ENCODE results near the gene HFM1.
"Not testable (repeated sequence)": the region's sequence is repeated elsewhere in the genome, so short reads cannot be mapped to it uniquely, and the experiment has no call there.

Gene HFM1

DNA sequence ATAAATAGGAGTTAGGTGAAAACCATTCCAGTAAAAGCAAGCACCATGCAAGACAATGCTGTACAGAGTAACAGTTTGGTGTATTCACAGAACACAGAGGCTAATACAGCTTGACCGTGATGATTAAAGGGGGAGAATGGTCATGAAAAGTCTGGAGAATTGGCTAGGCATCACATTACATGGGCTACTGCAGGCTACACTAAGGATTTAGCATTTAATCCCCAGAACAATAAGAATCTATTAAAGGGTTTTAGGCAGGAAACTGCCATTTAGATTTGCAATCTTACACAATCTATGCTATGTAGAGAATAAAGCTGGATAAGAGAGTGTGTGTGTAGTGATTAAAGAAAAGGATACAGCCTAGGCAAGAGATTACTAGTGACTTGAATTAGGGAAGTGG, 30.6 kb downstream of the HFM1 start:
- no peak for DNase-seq (ENCODE audit: low spot score)

DNA sequence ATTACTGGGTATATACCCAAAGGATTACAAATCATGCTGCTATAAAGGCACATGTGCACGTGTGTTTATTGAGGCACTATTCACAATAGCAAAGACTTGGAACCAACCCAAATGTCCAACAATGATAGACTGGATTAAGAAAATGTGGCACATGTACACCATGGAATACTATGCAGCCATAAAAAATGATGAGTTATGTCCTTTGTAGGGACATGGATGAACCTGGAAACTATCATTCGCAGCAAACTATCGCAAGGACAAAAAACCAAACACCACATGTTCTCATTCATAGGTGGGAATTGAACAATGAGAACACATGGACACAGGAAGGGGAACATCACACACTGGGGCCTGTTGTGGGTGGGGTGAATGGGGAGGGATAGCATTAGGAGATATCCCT, 32.4 kb downstream of the HFM1 start:
- DNase-seq (ENCODE audit: low spot score) = not testable (repeated sequence)

DNA sequence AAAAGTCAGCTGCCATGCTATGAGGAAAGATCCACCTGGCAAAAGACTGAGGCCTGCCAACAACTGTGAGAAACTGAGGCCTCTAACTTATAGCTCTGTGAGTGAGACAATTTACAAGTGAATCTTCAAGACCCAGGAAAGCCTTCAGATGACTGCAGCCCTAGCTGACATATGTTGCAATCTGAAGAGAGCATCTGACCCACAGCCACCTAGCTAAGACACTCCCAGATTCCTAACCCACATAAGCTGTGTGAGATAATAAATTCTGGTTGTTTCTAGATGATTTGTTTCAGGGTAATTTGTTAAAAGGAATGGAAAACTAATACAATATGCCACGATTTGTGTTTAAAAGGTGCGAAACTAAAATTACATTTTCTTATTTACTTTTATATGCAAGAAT, 55.1 kb downstream of the HFM1 start:
- DNase-seq (ENCODE audit: low spot score) = no peak

DNA sequence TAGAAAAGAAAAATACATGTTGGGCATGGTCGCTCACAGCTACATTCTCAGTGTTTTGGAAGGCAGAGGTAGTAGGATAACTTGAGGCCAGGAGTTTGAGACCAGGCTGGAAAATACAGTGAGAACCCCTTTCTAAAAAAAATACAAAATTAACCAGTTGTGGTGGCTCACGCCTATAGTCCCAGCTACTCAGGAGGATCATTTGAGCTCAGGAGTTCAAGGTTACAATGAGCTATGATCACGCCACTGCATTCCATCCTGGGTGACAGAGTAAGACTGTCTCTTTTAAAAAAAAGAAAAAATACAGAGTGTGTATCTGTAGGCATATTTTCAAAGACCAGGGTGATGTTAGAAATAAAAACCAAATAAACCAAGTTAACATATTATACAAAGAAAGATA, 57.8 kb downstream of the HFM1 start:
- DNase-seq (ENCODE audit: low spot score) = no peak

DNA sequence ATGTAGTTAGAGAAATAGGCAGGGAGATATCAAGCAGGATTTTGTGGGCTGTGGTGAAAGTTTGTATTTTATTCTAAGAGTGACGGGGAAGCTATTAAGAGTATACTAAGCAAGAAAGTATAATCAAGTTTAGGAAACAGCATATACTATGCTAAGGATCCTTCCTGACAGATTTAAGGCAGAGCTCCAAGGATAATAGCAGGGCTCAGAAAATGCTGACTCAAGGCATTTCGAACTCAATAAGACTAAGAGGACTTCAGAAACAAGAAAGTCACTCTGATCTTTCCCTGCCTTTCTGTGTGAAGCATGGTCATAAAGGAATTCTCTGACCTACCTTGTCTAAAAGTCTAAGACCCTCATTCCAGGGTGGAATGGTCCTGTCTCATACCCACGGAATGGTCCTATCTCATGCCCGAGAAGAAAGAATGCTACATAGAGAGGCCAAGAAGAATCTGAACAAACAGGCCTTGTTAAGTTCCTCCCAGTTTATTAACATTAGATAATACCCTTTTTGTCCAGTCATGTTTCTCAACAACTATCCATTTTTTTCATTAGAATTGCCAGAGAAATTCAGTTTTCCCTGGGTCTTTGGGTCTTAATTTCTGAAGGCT, 59.1 kb downstream of the HFM1 start:
- DNase-seq (ENCODE audit: low spot score) = no peak

DNA sequence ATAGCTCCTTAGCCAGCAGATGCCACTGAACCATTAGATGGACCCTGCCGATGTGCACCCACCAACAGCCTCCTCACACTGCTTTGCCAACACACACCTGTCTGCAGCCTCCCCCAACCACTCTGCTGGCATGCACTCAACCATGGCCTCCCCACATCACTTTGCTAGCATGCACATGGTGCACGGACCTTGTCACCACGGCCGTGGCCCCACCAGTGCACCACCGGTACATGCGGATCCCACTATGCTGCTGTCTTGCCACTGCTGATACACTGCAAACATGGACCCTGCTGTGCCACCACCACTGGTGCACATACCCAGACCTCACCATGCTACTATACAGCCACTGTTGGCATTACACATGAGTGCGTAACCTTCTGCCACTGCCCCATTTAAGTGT, 66.1 kb downstream of the HFM1 start:
- no peak for DNase-seq (ENCODE audit: low spot score)

DNA sequence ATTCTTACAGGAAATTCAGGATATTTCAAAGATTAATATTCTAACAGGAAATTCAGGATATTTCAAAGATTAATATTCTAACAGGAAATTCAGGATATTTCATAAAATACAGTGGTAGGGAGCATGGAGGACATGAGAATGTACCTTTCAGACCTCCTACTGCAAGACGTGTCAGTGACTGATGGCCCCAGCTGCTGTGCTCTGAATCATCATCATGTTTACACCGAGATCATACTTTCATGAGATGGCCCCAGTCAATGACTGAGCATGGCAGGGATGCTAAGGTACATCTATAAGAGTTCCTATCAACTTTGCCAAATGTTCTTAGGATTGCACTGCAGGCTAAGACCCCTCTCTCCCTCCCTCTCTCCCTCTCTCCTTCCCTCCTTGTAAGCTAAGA, 69.0 kb downstream of the HFM1 start:
- no peak for DNase-seq (ENCODE audit: low spot score)

DNA sequence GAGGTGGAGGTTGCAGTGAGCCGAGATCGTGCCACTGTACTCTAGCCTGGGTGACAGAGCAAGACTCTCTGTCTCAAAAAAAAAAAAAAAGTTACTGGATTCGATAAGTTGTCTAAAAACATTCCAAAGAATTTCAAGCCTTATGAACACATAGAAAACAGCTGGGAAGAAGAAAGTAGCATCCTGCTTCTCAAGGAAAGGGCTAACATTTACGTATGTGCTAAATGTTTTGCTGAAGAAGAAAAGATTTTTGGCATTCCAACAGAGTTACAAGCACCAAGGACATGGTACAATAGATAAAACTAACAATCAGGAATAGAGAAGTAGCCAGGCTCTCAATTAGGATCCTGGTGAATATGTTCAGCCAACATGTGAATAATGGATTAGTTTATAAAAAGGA, 69.8 kb downstream of the HFM1 start:
- no peak for DNase-seq (ENCODE audit: low spot score)

DNA sequence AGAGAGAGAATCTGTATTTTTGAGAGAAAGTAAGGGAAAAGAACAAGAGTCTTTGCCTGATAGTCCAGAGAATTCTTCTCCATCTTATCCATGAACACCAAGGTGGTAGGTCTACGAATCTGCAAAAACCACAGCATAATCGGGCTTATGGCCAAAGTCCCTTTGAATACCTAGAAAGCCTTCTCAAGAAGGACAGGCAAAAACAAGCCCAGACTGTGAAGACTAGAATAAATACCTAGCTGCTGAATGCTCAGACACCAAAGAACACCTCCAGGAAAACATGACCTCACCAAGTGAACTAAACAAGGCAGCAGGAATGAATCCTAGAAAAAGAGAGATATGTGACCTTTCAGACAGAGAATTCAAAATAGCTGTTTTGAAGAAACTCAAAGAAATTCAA, 79.2 kb downstream of the HFM1 start:
- no peak for DNase-seq (ENCODE audit: low spot score)

DNA sequence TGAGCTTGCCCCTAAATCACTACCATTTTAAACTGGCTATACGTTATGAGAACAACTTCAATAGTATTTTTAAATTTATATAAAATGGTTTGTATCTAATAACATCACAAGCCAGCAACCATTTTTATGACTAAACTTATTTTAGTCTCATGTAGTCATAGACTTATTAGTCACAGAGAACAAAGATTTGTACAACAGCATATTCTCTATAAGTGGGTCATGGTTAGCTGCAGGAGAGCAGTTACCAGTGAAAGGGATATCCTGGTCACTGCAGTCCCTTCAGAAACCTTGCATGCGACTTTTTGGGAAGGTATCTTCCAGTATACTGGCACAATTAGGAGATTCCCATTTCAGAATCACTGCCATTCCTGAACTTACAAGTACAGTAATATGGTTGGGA, 90.0 kb downstream of the HFM1 start:
- DNase-seq (ENCODE audit: low spot score) = no peak

DNA sequence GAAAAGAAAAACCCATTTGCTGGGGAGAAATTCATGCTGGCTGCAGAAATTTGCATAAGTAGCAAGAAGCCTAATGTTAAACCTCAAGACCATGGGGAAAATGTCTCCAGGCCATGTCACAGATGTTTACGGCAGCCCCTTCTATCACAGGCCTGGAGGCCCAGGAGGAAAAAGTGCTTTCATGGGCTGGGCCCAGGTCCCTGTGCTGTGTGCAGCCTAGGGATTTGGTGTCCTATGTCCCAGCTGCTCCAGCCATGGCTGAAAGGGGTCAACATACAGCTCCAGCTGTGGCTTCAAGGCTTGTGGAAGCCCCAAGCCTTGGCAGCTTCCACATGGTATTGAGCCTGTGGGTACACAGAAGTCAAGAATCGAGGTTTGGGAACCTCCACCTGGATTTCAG, 93.0 kb downstream of the HFM1 start:
- DNase-seq (ENCODE audit: low spot score) = no peak

DNA sequence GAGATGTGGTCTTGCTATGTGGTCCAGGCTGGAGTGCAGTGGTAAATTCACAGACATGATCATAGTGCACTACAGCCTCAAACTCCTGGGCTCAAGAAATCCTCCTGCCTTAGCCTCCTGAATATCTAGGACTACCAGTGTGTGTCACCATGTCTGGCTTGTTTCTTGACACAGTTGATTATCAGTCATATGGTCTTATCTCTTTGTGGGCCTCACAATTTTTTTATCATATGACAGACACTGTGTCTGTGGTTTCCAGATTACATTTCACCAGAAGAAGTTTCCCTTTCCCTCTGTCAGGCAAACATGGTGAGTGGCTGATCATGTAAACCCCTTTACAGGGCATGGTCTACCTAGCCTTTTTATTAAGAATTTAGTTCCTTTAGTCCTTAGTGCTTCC, 96.1 kb downstream of the HFM1 start:
- no peak for DNase-seq (ENCODE audit: low spot score)

DNA sequence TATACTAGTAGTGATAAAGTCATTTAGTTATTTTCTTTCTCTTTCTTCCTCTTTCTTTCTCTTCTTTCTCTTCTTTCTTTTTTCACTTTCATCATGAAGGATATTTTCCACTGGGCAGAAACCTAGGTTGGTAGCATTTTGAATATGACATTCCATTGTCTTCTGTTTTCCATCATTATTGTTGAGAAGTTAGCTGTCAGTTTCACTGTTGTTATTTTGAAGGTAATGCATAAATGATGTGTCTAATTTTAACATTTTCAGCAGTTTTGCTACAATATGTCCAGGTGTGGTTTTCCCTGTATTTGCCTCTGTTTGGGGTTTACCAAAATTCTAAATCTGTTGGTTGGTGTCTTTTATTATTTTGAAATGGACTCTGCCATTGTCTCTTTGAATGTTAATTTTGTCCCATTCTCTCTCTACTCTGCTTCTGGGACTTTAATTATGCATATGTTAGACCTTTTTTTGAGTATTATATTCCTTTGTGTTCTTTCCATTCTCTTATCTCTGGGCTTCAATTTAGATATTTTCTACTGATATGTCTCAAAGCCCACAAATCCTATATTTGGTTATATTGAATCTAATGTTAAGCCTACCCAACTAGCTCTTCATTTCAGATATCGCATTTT, 96.7 kb downstream of the HFM1 start:
- no peak for DNase-seq (ENCODE audit: low spot score)

DNA sequence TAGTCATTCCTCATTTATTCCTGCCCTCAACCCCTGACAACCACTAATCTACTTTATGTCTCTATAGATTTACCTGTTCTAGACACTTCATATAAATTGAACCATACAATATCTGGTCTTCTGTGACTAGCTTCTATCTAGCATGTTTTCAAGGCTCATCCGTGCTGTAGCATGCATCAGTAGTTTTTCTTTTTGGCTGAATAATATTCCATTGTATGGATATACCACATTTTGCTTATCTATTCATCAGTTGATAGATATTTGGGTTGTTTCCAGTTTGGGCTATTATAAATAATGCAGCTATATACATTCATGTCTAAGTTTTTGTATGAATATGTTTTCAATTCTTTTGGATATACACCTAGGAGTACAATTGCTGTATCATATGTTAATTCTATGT, 101.5 kb downstream of the HFM1 start:
- DNase-seq (ENCODE audit: low spot score) = no peak

DNA sequence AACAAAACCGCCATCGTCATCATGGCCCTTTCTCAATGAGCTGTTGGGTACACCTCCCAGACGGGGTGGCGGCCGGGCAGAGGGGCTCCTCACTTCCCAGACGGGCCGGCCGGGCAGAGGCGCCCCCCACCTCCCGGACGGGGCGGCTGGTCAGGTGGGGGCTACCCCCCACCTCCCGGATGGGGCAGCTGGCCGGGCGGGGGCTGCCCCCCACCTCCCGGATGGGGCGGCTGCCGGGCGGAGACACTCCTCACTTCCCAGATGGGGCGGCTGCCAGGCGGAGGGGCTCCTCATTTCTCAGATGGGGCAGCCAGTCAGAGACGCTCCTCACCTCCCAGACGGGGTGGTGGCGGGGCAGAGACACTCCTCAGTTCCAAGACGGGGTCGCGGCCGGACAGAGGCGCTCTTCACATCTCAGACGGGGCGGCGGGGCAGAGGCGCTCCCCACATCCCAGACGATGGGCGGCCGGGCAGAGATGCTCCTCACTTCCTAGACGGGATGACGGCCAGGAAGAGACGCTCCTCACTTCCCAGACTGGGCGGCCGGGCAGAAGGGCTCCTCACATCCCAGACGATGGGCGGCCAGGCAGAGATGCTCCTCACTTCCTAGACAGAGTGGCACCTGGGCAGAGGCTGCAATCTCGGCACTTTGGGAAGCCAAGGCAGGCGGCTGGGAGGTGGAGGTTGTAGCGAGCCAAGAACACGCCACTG, 115.6 kb downstream of the HFM1 start:
- DNase-seq (ENCODE audit: low spot score) = not testable (repeated sequence)

DNA sequence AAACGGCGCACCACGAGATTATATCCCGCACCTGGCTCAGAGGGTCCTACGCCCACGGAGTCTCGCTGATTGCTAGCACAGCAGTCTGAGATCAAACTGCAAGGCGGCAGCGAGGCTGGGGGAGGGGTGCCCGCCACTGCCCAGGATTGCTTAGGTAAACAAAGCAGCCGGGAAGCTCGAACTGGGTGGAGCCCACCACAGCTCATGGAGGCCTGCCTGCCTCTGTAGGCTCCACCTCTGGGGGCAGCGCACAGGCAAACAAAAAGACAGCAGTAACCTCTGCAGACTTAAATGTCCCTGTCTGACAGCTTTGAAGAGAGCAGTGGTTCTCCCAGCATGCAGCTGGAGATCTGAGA, 117.7 kb downstream of the HFM1 start:
- DNase-seq (ENCODE audit: low spot score) = not testable (repeated sequence)

DNA sequence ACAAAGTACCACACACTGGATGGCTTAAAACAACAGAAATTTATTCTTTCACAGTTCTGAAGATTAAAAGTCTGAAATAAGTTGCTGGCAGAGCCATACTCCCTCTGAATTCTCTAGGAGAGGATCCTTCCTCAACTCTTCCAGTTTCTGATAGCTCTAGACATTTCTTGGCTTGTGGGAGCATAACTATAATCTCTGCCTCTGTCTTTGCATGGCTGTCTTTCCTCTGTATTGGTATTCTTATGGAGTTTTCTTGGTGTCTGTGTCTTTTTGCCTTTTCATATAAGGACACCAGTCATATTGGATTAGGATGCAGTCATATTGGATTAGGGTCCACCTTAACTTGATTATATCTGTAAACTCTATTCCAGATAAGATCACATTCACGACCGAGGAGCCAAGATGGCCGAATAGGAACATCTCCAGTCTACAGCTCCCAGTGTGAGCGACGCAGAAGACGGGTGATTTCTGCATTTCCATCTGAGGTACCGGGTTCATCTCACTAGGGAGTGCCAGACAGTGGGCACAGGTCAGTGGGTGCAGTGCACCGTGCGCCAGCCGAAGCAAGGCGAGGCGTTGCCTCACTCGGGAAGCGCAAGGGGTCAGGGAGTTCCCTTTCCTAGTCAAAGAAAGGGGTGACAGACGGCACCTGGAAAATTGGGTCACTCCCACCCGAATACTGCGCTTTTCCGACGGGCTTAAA, 118.2 kb downstream of the HFM1 start:
- DNase-seq (ENCODE audit: low spot score) = not testable (repeated sequence)

DNA sequence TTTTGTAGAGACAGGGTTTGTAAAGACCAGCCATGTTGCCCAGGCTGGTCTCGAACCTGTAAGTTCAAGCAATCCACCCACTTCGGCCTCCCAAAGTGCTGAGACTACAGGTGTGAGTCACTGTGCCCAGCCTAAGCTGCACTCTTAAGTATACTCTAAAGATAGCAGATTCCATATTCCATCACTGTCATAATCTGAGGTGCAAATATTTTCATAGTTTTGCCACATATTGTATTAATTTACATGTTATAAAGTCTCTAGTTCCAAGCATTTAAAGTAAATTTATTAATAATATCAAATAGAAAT, 121.3 kb downstream of the HFM1 start:
- no peak for DNase-seq (ENCODE audit: low spot score)

DNA sequence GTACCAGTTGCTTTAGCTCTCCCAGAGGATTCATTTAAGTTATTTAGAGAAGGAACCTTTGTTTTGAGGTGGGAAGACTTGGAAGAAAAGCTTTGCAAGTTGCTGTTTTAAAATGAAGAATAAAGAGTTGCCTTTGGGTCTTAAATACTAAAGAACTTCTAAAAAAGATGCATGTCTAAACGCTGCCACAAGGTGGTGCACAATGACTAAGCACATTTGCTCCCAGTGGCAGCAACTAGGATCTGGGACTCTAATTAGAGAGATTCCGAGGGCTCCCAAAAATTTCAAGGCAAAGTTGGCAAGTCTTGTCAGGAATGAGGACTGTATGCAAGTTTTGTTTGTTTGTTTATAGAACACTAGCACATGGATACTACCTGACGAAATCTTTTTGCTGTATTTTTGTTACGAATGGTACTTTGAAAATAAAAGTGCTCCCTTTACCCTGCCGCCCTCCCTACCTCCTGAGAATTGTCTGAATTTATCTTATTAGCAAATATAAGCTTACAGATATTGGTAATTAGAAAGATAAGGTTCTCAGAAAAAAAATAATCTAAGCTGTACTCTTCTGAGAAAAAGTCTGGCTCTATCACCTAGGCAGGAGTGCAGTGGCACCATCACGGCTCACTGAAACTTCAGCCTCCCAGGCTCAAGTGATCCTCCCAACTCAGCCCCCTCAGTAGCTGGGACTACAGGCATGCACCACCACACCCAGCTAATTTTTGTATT, 121.8 kb downstream of the HFM1 start:
- peak; percentile 87 for DNase-seq (ENCODE audit: low spot score)

DNA sequence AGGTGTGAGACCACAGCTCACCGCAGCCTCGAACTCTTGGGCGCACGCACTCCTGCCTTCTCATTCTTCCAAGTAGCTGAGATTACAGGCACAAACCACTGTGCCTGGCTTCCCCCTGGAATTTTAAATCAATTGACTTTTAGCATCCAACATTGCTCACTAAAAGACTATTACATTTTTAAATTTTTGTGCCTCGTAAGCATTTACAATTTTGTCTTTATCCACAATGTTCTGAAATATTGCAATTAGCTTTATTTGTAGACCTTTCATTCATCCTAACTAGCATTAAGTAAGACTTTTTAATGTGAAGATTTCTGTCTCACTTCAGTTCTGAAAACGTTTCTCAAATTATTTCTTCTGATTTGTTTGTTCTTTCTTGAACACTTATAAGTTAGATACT, 122.9 kb downstream of the HFM1 start:
- no peak for DNase-seq (ENCODE audit: low spot score)

DNA sequence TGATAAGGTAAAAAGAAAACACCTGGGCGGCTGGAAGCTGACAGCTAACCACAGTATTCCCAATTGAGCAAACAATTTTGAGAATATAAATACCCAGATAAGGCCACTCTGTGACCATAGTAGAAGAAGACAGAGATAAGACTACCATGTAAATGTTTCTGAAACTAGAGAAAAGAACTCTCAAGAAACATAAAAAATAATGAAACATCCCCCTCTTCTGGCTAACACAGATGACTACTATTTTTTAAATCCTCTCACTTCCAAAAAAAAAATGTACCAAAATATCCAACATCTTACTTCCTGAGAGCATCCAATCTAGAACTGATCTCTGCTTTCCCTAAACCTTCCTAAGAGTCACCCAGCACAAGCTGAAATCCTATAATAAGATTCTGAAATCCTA, 125.9 kb downstream of the HFM1 start:
- DNase-seq (ENCODE audit: low spot score) = no peak

DNA sequence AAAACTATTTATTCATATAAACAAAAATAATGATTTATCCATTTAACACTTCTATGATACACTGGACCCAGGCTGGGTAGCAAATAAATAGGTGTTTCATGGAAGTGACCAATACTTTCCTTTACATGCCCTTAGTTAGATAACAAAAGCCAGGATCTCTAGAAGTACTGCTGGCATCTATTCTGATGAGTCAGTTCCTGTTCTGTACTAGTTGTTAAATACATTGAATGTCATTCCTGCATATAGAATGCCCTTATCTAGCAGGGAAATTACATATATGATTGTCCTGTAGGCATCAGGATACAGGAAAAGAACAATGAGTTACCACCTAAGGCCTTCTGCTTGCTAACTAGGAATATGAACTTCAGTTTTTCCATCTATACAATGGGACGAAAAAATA, 130.8 kb downstream of the HFM1 start:
- DNase-seq (ENCODE audit: low spot score) = no peak

DNA sequence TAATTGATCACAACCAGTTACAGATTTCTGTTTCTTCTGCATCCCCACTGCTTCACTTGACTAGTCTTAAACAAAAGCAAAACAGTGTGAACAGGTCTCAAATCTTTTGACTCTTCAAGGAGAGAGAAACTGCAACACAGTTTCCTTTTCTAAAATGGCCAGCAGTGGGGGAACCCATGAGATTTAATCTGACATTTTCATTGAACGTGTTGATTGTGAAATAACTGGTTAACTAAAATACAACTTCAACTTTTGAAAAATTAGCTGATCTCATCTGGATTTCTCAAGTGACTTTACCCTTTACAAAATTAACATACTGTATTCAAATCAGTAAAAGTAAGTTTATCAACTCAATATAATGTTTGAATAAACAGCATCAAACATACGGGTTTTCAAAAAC, 143.0 kb downstream of the HFM1 start:
- DNase-seq (ENCODE audit: low spot score) = no peak
